Measurements from ENCODE around the gene TEX48. TPM values are rescaled to one million over a fixed set of nuclear protein-coding genes. Genes with fewer than 3 reads are reported as not detected.

The TEX48 gene
- polyA plus RNA-seq, 2 of the 4 experiments (the other 2 are of a cell fraction) = not detected

GRCh38 chr9:114717908-114718486 lies 36.0 kb upstream of the TEX48 start:
- FAIRE-seq = no peak
- no peak for TF ChIP-seq NFE2L2 (conservative IDR thresholded peaks at IDR 0.05; ENCODE audit: low read length)
- TF ChIP-seq, protein P1, sequence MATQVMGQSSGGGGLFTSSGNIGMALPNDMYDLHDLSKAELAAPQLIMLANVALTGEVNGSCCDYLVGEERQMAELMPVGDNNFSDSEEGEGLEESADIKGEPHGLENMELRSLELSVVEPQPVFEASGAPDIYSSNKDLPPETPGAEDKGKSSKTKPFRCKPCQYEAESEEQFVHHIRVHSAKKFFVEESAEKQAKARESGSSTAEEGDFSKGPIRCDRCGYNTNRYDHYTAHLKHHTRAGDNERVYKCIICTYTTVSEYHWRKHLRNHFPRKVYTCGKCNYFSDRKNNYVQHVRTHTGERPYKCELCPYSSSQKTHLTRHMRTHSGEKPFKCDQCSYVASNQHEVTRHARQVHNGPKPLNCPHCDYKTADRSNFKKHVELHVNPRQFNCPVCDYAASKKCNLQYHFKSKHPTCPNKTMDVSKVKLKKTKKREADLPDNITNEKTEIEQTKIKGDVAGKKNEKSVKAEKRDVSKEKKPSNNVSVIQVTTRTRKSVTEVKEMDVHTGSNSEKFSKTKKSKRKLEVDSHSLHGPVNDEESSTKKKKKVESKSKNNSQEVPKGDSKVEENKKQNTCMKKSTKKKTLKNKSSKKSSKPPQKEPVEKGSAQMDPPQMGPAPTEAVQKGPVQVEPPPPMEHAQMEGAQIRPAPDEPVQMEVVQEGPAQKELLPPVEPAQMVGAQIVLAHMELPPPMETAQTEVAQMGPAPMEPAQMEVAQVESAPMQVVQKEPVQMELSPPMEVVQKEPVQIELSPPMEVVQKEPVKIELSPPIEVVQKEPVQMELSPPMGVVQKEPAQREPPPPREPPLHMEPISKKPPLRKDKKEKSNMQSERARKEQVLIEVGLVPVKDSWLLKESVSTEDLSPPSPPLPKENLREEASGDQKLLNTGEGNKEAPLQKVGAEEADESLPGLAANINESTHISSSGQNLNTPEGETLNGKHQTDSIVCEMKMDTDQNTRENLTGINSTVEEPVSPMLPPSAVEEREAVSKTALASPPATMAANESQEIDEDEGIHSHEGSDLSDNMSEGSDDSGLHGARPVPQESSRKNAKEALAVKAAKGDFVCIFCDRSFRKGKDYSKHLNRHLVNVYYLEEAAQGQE (IDR thresholded peaks at IDR 0.05) = no peak
- TF ChIP-seq HOXB13 (CRISPR knock-in tag; IDR thresholded peaks at IDR 0.05; ENCODE audit: low read depth) = no peak
- no peak for TF ChIP-seq SREBF2 (IDR thresholded peaks at IDR 0.05)
- no peak for TF ChIP-seq GATA3 (IDR thresholded peaks at IDR 0.05; ENCODE audit: borderline replicate concordance)
- TF ChIP-seq E2F6 (IDR thresholded peaks at IDR 0.05; ENCODE audit: borderline replicate concordance, low read depth) = no peak
- TF ChIP-seq POLR2A (IDR thresholded peaks at IDR 0.05; ENCODE audit: low read length) = no peak
- no peak for TF ChIP-seq RCOR1 (IDR thresholded peaks at IDR 0.05; ENCODE audit: low read depth, low read length)
- no peak for TF ChIP-seq MYC (IDR thresholded peaks at IDR 0.05; ENCODE audit: borderline replicate concordance, low read length)
- TF ChIP-seq, protein P2, sequence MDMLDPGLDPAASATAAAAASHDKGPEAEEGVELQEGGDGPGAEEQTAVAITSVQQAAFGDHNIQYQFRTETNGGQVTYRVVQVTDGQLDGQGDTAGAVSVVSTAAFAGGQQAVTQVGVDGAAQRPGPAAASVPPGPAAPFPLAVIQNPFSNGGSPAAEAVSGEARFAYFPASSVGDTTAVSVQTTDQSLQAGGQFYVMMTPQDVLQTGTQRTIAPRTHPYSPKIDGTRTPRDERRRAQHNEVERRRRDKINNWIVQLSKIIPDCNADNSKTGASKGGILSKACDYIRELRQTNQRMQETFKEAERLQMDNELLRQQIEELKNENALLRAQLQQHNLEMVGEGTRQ (IDR thresholded peaks at IDR 0.05) = no peak
- TF ChIP-seq TP53 (CRISPR knock-in tag; IDR thresholded peaks at IDR 0.05) = no peak
- TF ChIP-seq RAD21 (conservative IDR thresholded peaks at IDR 0.05 in 1 of 2, IDR thresholded peaks at IDR 0.05 in 1 of 2) = no peak
- no peak for TF ChIP-seq CEBPB (IDR thresholded peaks at IDR 0.05)
- TF ChIP-seq HES2 (IDR thresholded peaks at IDR 0.05) = no peak
- WGBS (ENCODE audit: missing lambda C conversion rate) = 51% methylated on average over 3 of the region's 3 CpGs
- H3K4me2 ChIP-seq = no peak overlapping the region
- no peak overlapping the region for H3K4me3 ChIP-seq
- ChIA-PET POLR2A (no interaction called here), CTCF (interaction anchor here (1.1 to 1.9 kb wide), 3 partner anchors 20 to 56 kb away, joined by 3 to 6 read pairs (median 3); no protein-coding TSS in a partner anchor)
- no peak overlapping the region for H3K27ac ChIP-seq
- H3K9me3 ChIP-seq = peaks cover 7% of the 10 kb centered on the region; the same call in 1 of the 3 replicates
- no peak for ATAC-seq
- no peak for DNase-seq (ENCODE audit: low read depth in 1 of 2, low spot score in 1 of 2)
- peaks cover 17% of the 10 kb centered on the region for H3K4me1 ChIP-seq

- no peak overlapping the region for H3K4me3 ChIP-seq
- H3K4me1 ChIP-seq = no peaks in the 10 kb centered on the region
- TF ChIP-seq RNF2 (IDR thresholded peaks at IDR 0.05; ENCODE audit: borderline replicate concordance, low read depth) = no peak
- TF ChIP-seq HEYL (CRISPR knock-in tag; IDR thresholded peaks at IDR 0.05) = no peak
- no peak for TF ChIP-seq ZNF302 (CRISPR knock-in tag; IDR thresholded peaks at IDR 0.05)
- no peak for TF ChIP-seq NPAS2 (CRISPR knock-in tag; IDR thresholded peaks at IDR 0.05; ENCODE audit: borderline replicate concordance)
- TF ChIP-seq, protein P2 (IDR thresholded peaks at IDR 0.05) = no peak
- TF ChIP-seq GATA3 (IDR thresholded peaks at IDR 0.05; ENCODE audit: borderline replicate concordance) = no peak
- no peak for TF ChIP-seq PHF8 (IDR thresholded peaks at IDR 0.05; ENCODE audit: borderline replicate concordance, low read depth)
- TF ChIP-seq KDM5A (IDR thresholded peaks at IDR 0.05) = no peak
- TF ChIP-seq ELK1 (IDR thresholded peaks at IDR 0.05; ENCODE audit: low read depth, low read length) = no peak
- no peak for TF ChIP-seq CEBPB (IDR thresholded peaks at IDR 0.05)
- ATAC-seq (no peak), FAIRE-seq (no peak), DNase-seq (ENCODE audit: low read depth in 1 of 2, low spot score in 1 of 2) (no peak)
- CTCF ChIA-PET = interaction anchor here (1.0 to 2.0 kb wide), 4 partner anchors 28 to 173 kb away, joined by 3 to 6 read pairs (median 3); no protein-coding TSS in a partner anchor
- WGBS (ENCODE audit: missing lambda C conversion rate) = 50% methylated on average over 1 of the region's 1 CpG
- no peak overlapping the region for H3K4me2 ChIP-seq
- no peaks in the 10 kb centered on the region for H3K9me3 ChIP-seq
- H3K27ac ChIP-seq = no peak overlapping the region
- POLR2A ChIA-PET = no interaction called here
These were observed 27.6 kb upstream of the TEX48 start for GRCh38 chr9:114709636-114710035.

All from A549 (cell line).